Neuronal stem cell (in vitro differentiated cells): ENCODE results near the gene BCR.
"Not testable (repeated sequence)": the region's sequence is repeated elsewhere in the genome, so short reads cannot be mapped to it uniquely, and the experiment has no call there.

Source experiments
- DNase-seq: peaks from one replicate; pipeline ENCODE4 v3.0.0-alpha.2; 2013; ENCODE audit warnings: low spot score
- H2AFZ ChIP-seq: one replicate; pipeline ENCODE4 v1.6.1; 2013; ENCODE audit warnings: mild to moderate bottlenecking, low read length, inconsistent platforms
- H2AK5ac ChIP-seq: 2 replicates; pipeline ENCODE4 v1.6.1; 2013; ENCODE audit warnings: low read depth, mild to moderate bottlenecking, inconsistent platforms, low read length, moderate library complexity, mixed read lengths
- H2BK120ac ChIP-seq: 2 replicates; pipeline ENCODE4 v1.6.1; 2013; ENCODE audit warnings: low read depth, mild to moderate bottlenecking, inconsistent platforms, low read length, moderate library complexity, mixed read lengths
- H2BK12ac ChIP-seq: one replicate; pipeline ENCODE4 v1.6.1; 2013; ENCODE audit warnings: low read length, inconsistent platforms
- H2BK15ac ChIP-seq: 2 replicates; pipeline ENCODE4 v1.6.1; 2013; ENCODE audit warnings: mild to moderate bottlenecking, low read length, inconsistent platforms, mixed read lengths
- H2BK5ac ChIP-seq: one replicate; pipeline ENCODE4 v1.6.1; 2013; ENCODE audit warnings: inconsistent platforms, mild to moderate bottlenecking, low read length, moderate library complexity
- H3K14ac ChIP-seq: one replicate; pipeline ENCODE4 v1.6.1; 2013; ENCODE audit warnings: low read length, inconsistent platforms
- H3K18ac ChIP-seq: 2 replicates; pipeline ENCODE4 v1.6.1; 2013; ENCODE audit warnings: low read length, inconsistent platforms
- H3K23ac ChIP-seq: 2 replicates; pipeline ENCODE4 v1.6.1; 2013; ENCODE audit warnings: low read depth, mild to moderate bottlenecking, mixed read lengths, low read length, inconsistent platforms; ENCODE audit not compliant: poor library complexity
- H3K27ac ChIP-seq: replicated peaks from 3 replicates; pipeline ENCODE4 v1.5.1; 2013; ENCODE audit warnings: low read length, inconsistent platforms
- H3K27me3 ChIP-seq, 3 experiments: 2 replicates each; pipeline ENCODE4 v1.6.1; 2013; ENCODE audit warnings: low read length in 3 of 3, mild to moderate bottlenecking in 2 of 3, inconsistent platforms in 1 of 3, low read depth in 1 of 3, mixed read lengths in 1 of 3, moderate library complexity in 1 of 3; ENCODE audit not compliant: control insufficient read depth in 3 of 3, insufficient read depth in 3 of 3
- H3K36me3 ChIP-seq, 2 donors: replicated peaks in 1 of 2; 2 replicates each; pipeline ENCODE4 v1.6.1; 2013; ENCODE audit warnings: low read length in 2 of 2; ENCODE audit not compliant: control insufficient read depth in 2 of 2, insufficient read depth in 2 of 2
- H3K4ac ChIP-seq: 2 replicates; pipeline ENCODE4 v1.6.1; 2013; ENCODE audit warnings: inconsistent platforms, mild to moderate bottlenecking, low read length, moderate library complexity
- H3K4me1 ChIP-seq, 2 donors: 1 replicate in 1 of 2; 2 replicates in 1 of 2; pipeline ENCODE4 v1.6.1; 2013; ENCODE audit warnings: low read length in 2 of 2, low read depth in 1 of 2; ENCODE audit not compliant: control insufficient read depth in 2 of 2, insufficient read depth in 1 of 2
- H3K4me2 ChIP-seq: one replicate; pipeline ENCODE4 v1.6.1; 2013; ENCODE audit warnings: mild to moderate bottlenecking, low read length, inconsistent platforms; ENCODE audit not compliant: insufficient read depth, poor library complexity, severe bottlenecking
- H3K4me3 ChIP-seq, 2 donors: 2 replicates each; pipeline ENCODE4 v1.5.1; 2013; ENCODE audit warnings: low read length in 2 of 2, mild to moderate bottlenecking in 2 of 2, inconsistent platforms in 1 of 2, moderate library complexity in 1 of 2
- H3K79me1 ChIP-seq: one replicate; pipeline ENCODE4 v1.6.1; 2013; ENCODE audit warnings: low read depth, mild to moderate bottlenecking, inconsistent platforms, low read length, moderate library complexity
- H3K9ac ChIP-seq: one replicate; pipeline ENCODE4 v1.6.1; 2013; ENCODE audit warnings: mild to moderate bottlenecking, low read depth, low read length, inconsistent platforms; ENCODE audit not compliant: poor library complexity
- H3K9me3 ChIP-seq, 2 donors: replicated peaks in 1 of 2; 2 replicates each; pipeline versions ENCODE3 to v1.6.1; 2013; ENCODE audit warnings: low read length in 2 of 2, mild to moderate bottlenecking in 2 of 2, inconsistent platforms in 1 of 2, low read depth in 1 of 2, mixed read lengths in 1 of 2, moderate library complexity in 1 of 2; ENCODE audit not compliant: control insufficient read depth in 2 of 2, insufficient read depth in 1 of 2
- H4K8ac ChIP-seq: one replicate; pipeline ENCODE4 v1.6.1; 2013; ENCODE audit warnings: low read depth, mild to moderate bottlenecking, inconsistent platforms, low read length, moderate library complexity
- H4K91ac ChIP-seq: one replicate; pipeline ENCODE4 v1.6.1; 2013; ENCODE audit warnings: low read length, low read depth, mild to moderate bottlenecking, inconsistent platforms; ENCODE audit not compliant: poor library complexity
- WGBS, 2 donors: extraction: QIAGEN DNeasy Blood & Tissue Kit; methylation state at CpG; one replicate each; pipeline ENCODE4 v1.1.7; 2013; ENCODE audit warnings: missing lambda C conversion rate in 2 of 2, mixed read lengths in 1 of 2; ENCODE audit not compliant: insufficient read length in 2 of 2, insufficient replicate concordance in 1 of 2; ENCODE audit errors: extremely low coverage in 2 of 2; 5-methylcytosine and 5-hydroxymethylcytosine counted together

Gene BCR

DNA sequence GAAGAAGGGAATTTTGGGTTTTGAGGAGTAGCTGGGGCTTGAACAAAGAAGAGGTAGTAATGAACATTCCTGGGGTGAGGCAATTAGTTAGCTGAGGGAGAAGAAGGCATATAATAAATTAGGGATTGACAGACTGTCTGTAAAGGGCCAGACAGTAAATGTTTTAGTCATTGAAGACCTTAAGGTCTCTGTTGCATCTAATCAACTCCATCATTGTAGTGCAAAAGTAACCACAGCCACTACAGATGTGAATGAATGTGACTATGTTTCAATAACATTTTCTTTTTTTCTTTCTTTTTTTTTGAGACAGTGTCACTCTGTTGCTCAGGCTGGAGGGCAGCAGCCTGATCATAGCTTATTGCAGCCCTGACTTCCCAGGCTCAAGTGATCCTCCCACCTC, 153.5 kb downstream of the BCR start:
- H4K8ac ChIP-seq = not testable (repeated sequence)

DNA sequence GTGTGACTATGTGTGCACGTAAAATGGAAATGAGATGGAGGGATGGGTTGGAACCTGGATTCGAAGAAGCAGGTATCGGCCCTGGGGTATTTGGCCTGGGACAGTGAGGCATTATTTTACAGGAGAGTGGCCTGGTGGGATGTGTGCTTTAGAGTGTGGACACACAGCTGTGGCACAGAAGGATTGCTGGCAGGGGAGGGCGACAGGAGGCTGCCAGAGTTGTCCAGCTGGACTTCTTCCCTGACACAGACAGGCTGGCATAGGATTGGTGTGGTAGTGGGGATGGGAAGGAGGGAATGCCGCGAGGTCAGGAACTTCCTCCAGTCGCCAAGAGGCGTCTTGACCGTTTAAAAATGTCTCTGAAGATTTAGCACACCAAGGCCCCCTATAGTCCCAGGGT, 157.4 kb downstream of the BCR start:
- not testable (repeated sequence) for H3K4me1 ChIP-seq, H3K23ac ChIP-seq, H3K9ac ChIP-seq, H3K4me3 ChIP-seq, H3K27ac ChIP-seq, H3K18ac ChIP-seq, H3K79me1 ChIP-seq, H2BK12ac ChIP-seq, H4K91ac ChIP-seq, H4K8ac ChIP-seq, H3K36me3 ChIP-seq, H3K14ac ChIP-seq, DNase-seq, H3K4ac ChIP-seq, H3K4me2 ChIP-seq, H3K9me3 ChIP-seq, H3K27me3 ChIP-seq, H2AK5ac ChIP-seq, H2BK120ac ChIP-seq, H2BK5ac ChIP-seq, H2BK15ac ChIP-seq, H2AFZ ChIP-seq
- no CpG with 5 or more reads among the region's 9 CpGs for WGBS, 2 donors

More for the DNA sequence above, 153.5 kb downstream of the BCR start:
- not testable (repeated sequence) for H2AK5ac ChIP-seq, H3K27ac ChIP-seq, H3K14ac ChIP-seq, H3K18ac ChIP-seq, H3K9ac ChIP-seq, H3K9me3 ChIP-seq, H3K27me3 ChIP-seq, H3K36me3 ChIP-seq, H2BK120ac ChIP-seq, H3K23ac ChIP-seq, H3K4me2 ChIP-seq, H2BK5ac ChIP-seq, H2BK12ac ChIP-seq, H2BK15ac ChIP-seq, H3K4me1 ChIP-seq, DNase-seq, H2AFZ ChIP-seq, H4K91ac ChIP-seq, H3K79me1 ChIP-seq, H3K4me3 ChIP-seq, H3K4ac ChIP-seq

GRCh38 chr22:23341942-23342695, 161.8 kb downstream of the BCR start:
- H3K79me1 ChIP-seq, H4K8ac ChIP-seq, H3K23ac ChIP-seq, H2AK5ac ChIP-seq, H4K91ac ChIP-seq, H3K9me3 ChIP-seq, H2BK5ac ChIP-seq, H3K14ac ChIP-seq, H3K27me3 ChIP-seq, H3K27ac ChIP-seq, H2BK15ac ChIP-seq, H2AFZ ChIP-seq, H3K36me3 ChIP-seq, H3K9ac ChIP-seq, H3K4ac ChIP-seq, H3K18ac ChIP-seq, H2BK12ac ChIP-seq, H2BK120ac ChIP-seq, H3K4me2 ChIP-seq, DNase-seq, H3K4me3 ChIP-seq, H3K4me1 ChIP-seq: not testable (repeated sequence)
- no CpG with 5 or more reads among the region's 10 CpGs for WGBS, 2 donors

DNA sequence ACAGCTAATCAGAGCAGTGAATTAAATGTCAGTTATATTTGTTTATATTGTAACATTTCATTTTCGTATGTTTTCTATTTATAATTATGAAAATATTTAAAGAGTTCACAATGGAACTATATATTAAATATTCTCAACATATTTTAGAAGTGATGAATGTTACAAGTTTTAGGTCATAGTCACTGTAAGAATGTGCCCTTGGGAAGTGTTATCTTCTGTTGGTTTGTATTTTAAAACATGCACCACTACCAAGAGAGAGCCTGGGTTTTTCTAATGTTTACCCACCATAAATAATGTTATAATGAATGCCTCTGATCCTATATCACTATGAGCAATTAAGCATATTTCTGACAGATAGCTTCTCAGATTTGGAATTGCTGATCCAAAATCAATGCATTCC, 171.0 kb downstream of the BCR start:
- Histone ChIP-seq H3K36me3 (no peaks in the 10 kb centered on the region), H3K4me1 (no peaks in the 10 kb centered on the region), H2BK15ac (no peak overlapping the region), H4K91ac (no peak overlapping the region), H2BK120ac (no peak overlapping the region), H4K8ac (no peak overlapping the region), H3K79me1 (no peaks in the 10 kb centered on the region), H3K27ac (no peak overlapping the region), H3K23ac (no peak overlapping the region), H3K9ac (no peak overlapping the region), H3K4ac (no peak overlapping the region), H2AFZ (no peak overlapping the region), H2BK5ac (no peak overlapping the region), H3K27me3 (peaks cover 0 to 40% (median 0%) of the 10 kb centered on the region in 3 experiments), H2BK12ac (no peak overlapping the region), H2AK5ac (no peak overlapping the region), H3K9me3 (no peaks in the 10 kb centered on the region), H3K4me2 (no peak overlapping the region), H3K4me3 (no peak overlapping the region), H3K18ac (no peak overlapping the region), H3K14ac (no peak overlapping the region)
- WGBS, 2 donors = no CpG with 5 or more reads among the region's 1 CpG
- DNase-seq = no peak
